PC-3 (cell line): ENCODE data around the gene CORIN.

Experiments used
- EZH2 ChIP-seq: fragments of 300-600 bp; sonication (generic); IDR thresholded peaks from one replicate; pipeline ENCODE4 v1.6.1; 2017; ENCODE audit warnings: antibody characterized with exemption, mild to moderate bottlenecking, low read length; ENCODE audit not compliant: unreplicated experiment
- TF ChIP-seq, protein P1 (sequence below): fragments of 300-600 bp; sonication (generic); conservative IDR thresholded peaks from 2 replicates; pipeline ENCODE4 v1.5.1; 2017; ENCODE audit warnings: antibody characterized with exemption, low read depth, mild to moderate bottlenecking, low read length

DNA sequence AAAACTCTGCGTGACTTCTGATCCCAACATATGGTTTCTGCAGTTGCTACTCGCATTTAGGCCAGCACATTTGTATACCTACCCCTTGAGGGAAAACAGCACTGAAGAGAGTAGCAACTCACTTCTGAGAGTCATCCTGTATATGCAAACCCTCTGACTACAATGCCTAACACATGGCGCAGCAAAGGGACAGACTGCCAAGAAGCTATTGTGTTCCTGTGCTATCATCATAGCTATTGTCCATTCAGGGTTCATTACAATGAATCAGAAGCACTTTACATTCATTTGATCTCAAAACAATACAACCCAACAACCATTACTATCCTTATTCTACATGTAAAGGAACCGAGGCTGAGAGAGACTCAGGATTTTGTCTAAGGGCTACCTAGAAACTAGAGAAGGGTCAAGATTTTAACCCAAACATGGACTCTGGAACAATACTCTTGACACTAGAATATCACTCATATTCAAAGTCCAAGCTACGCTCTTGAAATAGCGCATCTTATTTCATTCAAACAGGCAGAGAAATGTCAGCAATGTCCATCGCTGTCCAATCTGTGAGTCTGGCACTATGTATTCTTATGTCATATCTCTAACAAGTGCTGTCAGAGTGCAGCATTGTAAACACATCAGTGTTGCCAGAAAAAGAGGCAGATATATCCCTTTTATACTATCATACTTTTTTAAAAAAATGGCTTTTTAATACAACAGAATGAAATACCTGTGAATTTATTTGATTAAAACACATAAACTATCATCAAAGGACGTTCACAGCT lies 173.6 kb downstream of the CORIN start:
- TF ChIP-seq, protein P1, sequence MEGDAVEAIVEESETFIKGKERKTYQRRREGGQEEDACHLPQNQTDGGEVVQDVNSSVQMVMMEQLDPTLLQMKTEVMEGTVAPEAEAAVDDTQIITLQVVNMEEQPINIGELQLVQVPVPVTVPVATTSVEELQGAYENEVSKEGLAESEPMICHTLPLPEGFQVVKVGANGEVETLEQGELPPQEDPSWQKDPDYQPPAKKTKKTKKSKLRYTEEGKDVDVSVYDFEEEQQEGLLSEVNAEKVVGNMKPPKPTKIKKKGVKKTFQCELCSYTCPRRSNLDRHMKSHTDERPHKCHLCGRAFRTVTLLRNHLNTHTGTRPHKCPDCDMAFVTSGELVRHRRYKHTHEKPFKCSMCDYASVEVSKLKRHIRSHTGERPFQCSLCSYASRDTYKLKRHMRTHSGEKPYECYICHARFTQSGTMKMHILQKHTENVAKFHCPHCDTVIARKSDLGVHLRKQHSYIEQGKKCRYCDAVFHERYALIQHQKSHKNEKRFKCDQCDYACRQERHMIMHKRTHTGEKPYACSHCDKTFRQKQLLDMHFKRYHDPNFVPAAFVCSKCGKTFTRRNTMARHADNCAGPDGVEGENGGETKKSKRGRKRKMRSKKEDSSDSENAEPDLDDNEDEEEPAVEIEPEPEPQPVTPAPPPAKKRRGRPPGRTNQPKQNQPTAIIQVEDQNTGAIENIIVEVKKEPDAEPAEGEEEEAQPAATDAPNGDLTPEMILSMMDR = no peak
- no peak for TF ChIP-seq EZH2
